Natural killer cell (primary cell): ENCODE data around the gene ZDHHC9. TPM values are rescaled to one million over a fixed set of nuclear protein-coding genes. Genes with fewer than 3 reads are reported as not detected.

ENCODE experiments used
- ATAC-seq, 3 donors: fragments of 150-1000 bp in 2 of 3; fragments of 200-7000 bp in 1 of 3; cut with Tn5 transposase; 1 replicate in 1 of 3; 2 replicates in 2 of 3; pipeline ENCODE4 v1.10.0; 2021; ENCODE audit warnings: mild to moderate bottlenecking in 2 of 3, moderate library complexity in 2 of 3
- DNase-seq, 2 donors: peaks; one replicate each; pipeline versions ENCODE4 v3.0.0 to v3.0.0-alpha.2; 2013 to 2021; ENCODE audit warnings: mixed read lengths in 1 of 2
- H3K27ac ChIP-seq: one replicate; pipeline ENCODE4 v1.5.1; 2013; ENCODE audit warnings: mild to moderate bottlenecking, low read length
- H3K27me3 ChIP-seq: one replicate; pipeline ENCODE4 v1.6.1; 2013; ENCODE audit warnings: low read length; ENCODE audit not compliant: control insufficient read depth, insufficient read depth
- H3K36me3 ChIP-seq: one replicate; pipeline ENCODE4 v1.6.1; 2013; ENCODE audit warnings: low read length; ENCODE audit not compliant: control insufficient read depth, insufficient read depth
- H3K4me1 ChIP-seq: one replicate; pipeline ENCODE4 v1.6.1; 2013; ENCODE audit warnings: low read length; ENCODE audit not compliant: control insufficient read depth, insufficient read depth
- H3K4me3 ChIP-seq: one replicate; pipeline ENCODE4 v1.5.1; 2013; ENCODE audit warnings: low read length
- H3K9me3 ChIP-seq: one replicate; pipeline ENCODE4 v1.6.1; 2013; ENCODE audit warnings: low read length; ENCODE audit not compliant: control insufficient read depth, insufficient read depth
- H3K27ac Mint-ChIP-seq, 2 donors: one replicate each; pipeline ENCODE4 v1.8.0; 2022; ENCODE audit warnings: mild to moderate bottlenecking in 2 of 2, mixed read lengths in 2 of 2, moderate library complexity in 1 of 2
- H3K27me3 Mint-ChIP-seq, 2 donors: one replicate each; pipeline ENCODE4 v1.8.0; 2022; ENCODE audit warnings: low read depth in 2 of 2, mixed read lengths in 2 of 2
- H3K36me3 Mint-ChIP-seq: one replicate; pipeline ENCODE4 v1.8.0; 2022; ENCODE audit warnings: mixed read lengths
- H3K4me1 Mint-ChIP-seq, 2 donors: one replicate each; pipeline ENCODE4 v1.8.0; 2022; ENCODE audit warnings: mixed read lengths in 2 of 2
- H3K4me3 Mint-ChIP-seq: one replicate; pipeline ENCODE4 v1.8.0; 2022; ENCODE audit warnings: mild to moderate bottlenecking, moderate library complexity, mixed read lengths
- H3K9me3 Mint-ChIP-seq, 2 donors: one replicate each; pipeline ENCODE4 v1.8.0; 2022; ENCODE audit warnings: mixed read lengths in 2 of 2
- WGBS: methylation state at CpG from one replicate; pipeline ENCODE4 v1.1.7; 2013; ENCODE audit warnings: missing lambda C conversion rate; ENCODE audit not compliant: insufficient coverage; 5-methylcytosine and 5-hydroxymethylcytosine counted together
- intact Hi-C: fragments of 100-400 bp; cut with micrococcal nuclease; formaldehyde crosslinking; loops from one replicate; pipeline ENCODE4 v1.14.2; 2022
- total RNA-seq, 4 donors: library from RNA; stranded (reverse); fragments of 120-200 nt in 1 of 4; gene quantifications; one replicate each; pipeline versions ENCODE4 v1.2.3 to v1.2.4, GENCODE V29; 2013 to 2022
- TF ChIP-seq, protein P1 (sequence below): fragments of 200-600 bp; IDR thresholded peaks from one replicate; pipeline ENCODE4 v1.8.0; 2022; ENCODE audit warnings: antibody characterized with exemption

Gene ZDHHC9
- total RNA-seq, 3 donors from 2014 or later (not counting 1 experiment from before 2014, with no cell fraction given): 1.0 to 3.0 (median 2.1) TPM

DNA sequence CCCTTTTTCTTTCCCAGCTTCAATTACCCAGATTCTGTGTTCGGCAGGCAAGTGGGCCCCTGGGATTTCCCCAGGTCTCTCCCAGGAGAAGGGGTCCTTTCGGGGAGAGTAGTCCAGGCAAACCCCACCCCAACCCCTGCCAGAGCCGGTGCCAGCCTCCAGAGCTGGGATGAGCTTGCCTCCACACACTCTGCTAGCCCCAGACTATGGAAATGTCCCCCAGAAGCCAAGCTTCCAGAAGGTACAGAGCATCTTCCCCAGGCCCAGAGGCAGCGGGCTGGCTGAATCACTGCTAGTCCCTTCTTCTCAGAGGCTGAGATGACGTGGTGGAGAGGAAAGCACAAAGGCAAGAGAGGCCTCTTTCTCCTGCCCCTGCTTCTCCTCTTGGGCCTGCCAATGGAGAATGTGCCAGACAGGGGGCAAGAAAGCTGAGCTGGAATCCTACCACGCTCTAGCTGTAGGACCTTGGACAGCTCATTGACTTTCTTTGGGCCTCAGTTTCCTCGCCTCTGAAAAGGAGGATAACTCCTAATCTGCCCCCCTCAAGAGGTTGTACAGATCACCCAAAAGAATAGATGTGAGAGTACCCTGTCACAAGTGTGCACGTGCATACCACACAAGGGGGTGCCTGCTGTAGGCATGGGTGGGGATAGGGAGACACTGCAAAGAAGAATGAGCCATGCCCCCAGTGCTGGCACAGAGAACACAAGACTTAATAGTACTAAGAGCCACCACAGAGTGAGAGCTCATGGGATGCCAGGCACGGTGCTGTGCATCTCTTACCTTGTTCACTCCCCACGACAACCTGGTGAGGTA, 61.8 kb downstream of the ZDHHC9 start:
- intact Hi-C loops: loop anchor here (1.0 to 5.0 kb wide), 4 partner anchors 13 to 385 kb away; partner anchors contain the start of gene AIFM1
- Histone ChIP-seq H3K36me3 (peaks cover 40% of the 10 kb centered on the region), H3K9me3 (no peaks in the 10 kb centered on the region), H3K27me3 (no peaks in the 10 kb centered on the region), H3K4me1 (peaks cover 79% of the 10 kb centered on the region), H3K27ac (peak overlapping the region; percentile 92), H3K4me3 (peak overlapping the region; percentile 92)
- ATAC-seq (peak in 1 of 3 donors; percentile 6), DNase-seq (peak in 1 of 2 donors; percentile 52)
- 7% methylated on average over 9 of the region's 10 CpGs for WGBS
- H3K4me1 Mint-ChIP-seq: peaks cover 65 to 69% of the 10 kb centered on the region in 2 donors
- H3K4me3 Mint-ChIP-seq: peak overlapping the region; percentile 67
- H3K27me3 Mint-ChIP-seq: no peaks in the 10 kb centered on the region
- TF ChIP-seq, protein P1, sequence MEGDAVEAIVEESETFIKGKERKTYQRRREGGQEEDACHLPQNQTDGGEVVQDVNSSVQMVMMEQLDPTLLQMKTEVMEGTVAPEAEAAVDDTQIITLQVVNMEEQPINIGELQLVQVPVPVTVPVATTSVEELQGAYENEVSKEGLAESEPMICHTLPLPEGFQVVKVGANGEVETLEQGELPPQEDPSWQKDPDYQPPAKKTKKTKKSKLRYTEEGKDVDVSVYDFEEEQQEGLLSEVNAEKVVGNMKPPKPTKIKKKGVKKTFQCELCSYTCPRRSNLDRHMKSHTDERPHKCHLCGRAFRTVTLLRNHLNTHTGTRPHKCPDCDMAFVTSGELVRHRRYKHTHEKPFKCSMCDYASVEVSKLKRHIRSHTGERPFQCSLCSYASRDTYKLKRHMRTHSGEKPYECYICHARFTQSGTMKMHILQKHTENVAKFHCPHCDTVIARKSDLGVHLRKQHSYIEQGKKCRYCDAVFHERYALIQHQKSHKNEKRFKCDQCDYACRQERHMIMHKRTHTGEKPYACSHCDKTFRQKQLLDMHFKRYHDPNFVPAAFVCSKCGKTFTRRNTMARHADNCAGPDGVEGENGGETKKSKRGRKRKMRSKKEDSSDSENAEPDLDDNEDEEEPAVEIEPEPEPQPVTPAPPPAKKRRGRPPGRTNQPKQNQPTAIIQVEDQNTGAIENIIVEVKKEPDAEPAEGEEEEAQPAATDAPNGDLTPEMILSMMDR: no peak
- peaks cover 9% of the 10 kb centered on the region for H3K36me3 Mint-ChIP-seq
- peak overlapping the region; percentile 86 to 98 for H3K27ac Mint-ChIP-seq
- H3K9me3 Mint-ChIP-seq: no peaks in the 10 kb centered on the region

DNA sequence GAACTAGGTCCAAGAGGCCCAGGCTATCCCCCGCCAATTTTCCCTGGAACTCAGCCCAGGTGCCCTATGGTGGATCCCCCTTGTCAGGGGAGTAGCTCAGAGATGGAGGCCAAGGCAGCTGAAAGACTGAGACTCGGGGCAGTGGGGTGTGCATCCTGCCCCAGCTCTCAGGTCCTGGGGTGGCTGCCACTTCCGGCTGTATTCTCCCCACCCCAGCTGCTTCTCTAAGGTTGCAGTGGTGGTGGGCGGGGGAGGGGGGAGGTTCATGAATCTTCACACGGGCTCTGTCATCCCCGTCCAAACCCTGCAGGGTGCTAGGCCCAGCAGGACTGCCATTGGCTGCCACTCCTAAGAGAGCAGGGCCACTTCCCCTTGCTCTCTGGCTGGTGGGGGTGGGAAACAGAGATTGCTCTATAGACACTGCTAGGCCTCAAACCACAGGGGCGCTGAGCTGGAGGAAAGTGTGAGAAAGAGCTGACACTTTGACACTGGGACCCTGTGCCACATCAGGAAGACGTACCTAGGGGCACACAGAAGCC, 62.5 kb downstream of the ZDHHC9 start:
- H3K36me3 ChIP-seq: peaks cover 40% of the 10 kb centered on the region
- H3K9me3 ChIP-seq: no peaks in the 10 kb centered on the region
- peak overlapping the region; percentile 92 for H3K4me3 ChIP-seq
- H3K27me3 ChIP-seq: no peaks in the 10 kb centered on the region
- peak overlapping the region; percentile 99 for H3K27ac ChIP-seq
- peak overlapping the region; percentile 86 to 98 for H3K27ac Mint-ChIP-seq
- H3K4me1 Mint-ChIP-seq: peaks cover 63 to 67% of the 10 kb centered on the region in 2 donors
- H3K4me3 Mint-ChIP-seq: peak overlapping the region; percentile 67
- TF ChIP-seq, protein P1: no peak
- H3K4me1 ChIP-seq: peaks cover 79% of the 10 kb centered on the region
- DNase-seq (peak; percentile 66 to 88), ATAC-seq (peak; percentile 70 to 91 (median 80))
- WGBS: 0% methylated on average over 3 of the region's 8 CpGs
- no peaks in the 10 kb centered on the region for H3K27me3 Mint-ChIP-seq
- H3K9me3 Mint-ChIP-seq: no peaks in the 10 kb centered on the region
- intact Hi-C loops: loop anchor here (1.0 to 5.0 kb wide), 4 partner anchors 12 to 386 kb away; partner anchors contain the start of gene AIFM1
- H3K36me3 Mint-ChIP-seq: peaks cover 9% of the 10 kb centered on the region

DNA sequence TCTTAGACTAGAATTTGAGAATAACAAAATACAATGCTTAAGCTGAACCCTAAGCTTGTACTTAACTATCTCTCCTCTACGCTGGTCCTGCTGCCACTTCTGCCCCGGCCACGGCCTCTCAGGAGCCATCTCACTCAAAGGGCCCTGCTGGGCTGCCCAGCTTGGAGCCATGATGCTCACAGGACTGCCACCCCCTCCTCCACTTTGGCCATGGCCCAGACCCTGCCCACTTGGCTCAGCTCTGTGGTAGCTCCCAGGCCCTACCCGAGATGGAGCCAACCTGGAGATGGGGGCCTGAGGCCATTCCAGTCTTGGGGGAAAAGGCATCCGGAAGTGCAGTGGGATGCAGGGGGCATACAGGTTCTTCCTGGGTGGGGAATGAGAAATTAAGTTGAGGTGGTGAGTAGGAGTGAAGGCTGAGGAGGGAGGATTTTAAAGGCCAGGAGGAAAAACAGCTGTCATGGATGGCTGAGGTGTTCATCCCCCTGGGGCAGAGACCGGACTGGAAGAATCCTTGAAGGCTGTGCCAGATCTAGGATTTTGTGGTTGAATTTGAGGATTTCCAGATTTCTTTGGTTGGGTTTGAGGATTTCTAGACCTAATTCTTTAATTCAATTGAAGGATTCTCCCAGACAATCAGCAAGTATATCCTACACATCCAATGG, 63.1 kb downstream of the ZDHHC9 start:
- no peaks in the 10 kb centered on the region for H3K27me3 Mint-ChIP-seq
- H3K4me1 ChIP-seq: peaks cover 79% of the 10 kb centered on the region
- peaks cover 9% of the 10 kb centered on the region for H3K36me3 Mint-ChIP-seq
- no peak for ATAC-seq
- H3K4me3 Mint-ChIP-seq: peak overlapping the region; percentile 67
- peaks cover 38% of the 10 kb centered on the region for H3K36me3 ChIP-seq
- H3K4me3 ChIP-seq: peak overlapping the region; percentile 92
- 3% methylated on average over 6 of the region's 6 CpGs for WGBS
- peaks cover 58 to 62% of the 10 kb centered on the region in 2 donors for H3K4me1 Mint-ChIP-seq
- H3K27me3 ChIP-seq: no peaks in the 10 kb centered on the region
- H3K27ac Mint-ChIP-seq: peak overlapping the region; percentile 86 to 98
- H3K9me3 Mint-ChIP-seq: no peaks in the 10 kb centered on the region
- H3K27ac ChIP-seq: peak overlapping the region; percentile 99
- no peaks in the 10 kb centered on the region for H3K9me3 ChIP-seq
- DNase-seq: no peak
- TF ChIP-seq, protein P1: no peak
- intact Hi-C loops: loop anchor here (1.0 to 5.0 kb wide), 4 partner anchors 11 to 387 kb away; partner anchors contain the start of gene AIFM1
